A673 (cell line): ENCODE measurements around the gene SAMD14.
"Not testable (repeated sequence)": the region's sequence is repeated elsewhere in the genome, so short reads cannot be mapped to it uniquely, and the experiment has no call there.

Experiments
- CTCF ChIP-seq: fragments of 300-800, 200-600 bp; sonication (generic); conservative IDR thresholded peaks from 2 replicates; pipeline ENCODE4 v1.5.1; 2017; ENCODE audit warnings: low read depth, mild to moderate bottlenecking, antibody characterized with exemption, low read length, moderate library complexity, mixed read lengths
- EZH2 ChIP-seq: fragments of 200-600 bp; sonication (generic); IDR thresholded peaks from 2 replicates; pipeline ENCODE4 v1.6.1; 2017; ENCODE audit warnings: borderline replicate concordance, low read depth, mild to moderate bottlenecking, mixed read lengths, antibody characterized with exemption, low read length; ENCODE audit not compliant: poor library complexity, severe bottlenecking

- not testable (repeated sequence) for TF ChIP-seq CTCF, EZH2
Measured at GRCh38 chr17:50061713-50062045, 68.3 kb downstream of the SAMD14 start.
